GM18526 (cell line): ENCODE data around the gene BCL2.
A peak's percentile ranks its signal among the peaks of the same experiment; 100 is the strongest.

Source experiments
- POLR2A ChIP-seq: IDR thresholded peaks from 3 replicates; pipeline ENCODE4 v1.6.1; 2011; ENCODE audit not compliant: insufficient read length; ENCODE audit errors: extremely low read depth

BCL2 gene

GRCh38 chr18:63284827-63285733 lies 34.5 kb downstream of the BCL2 start:
- TF ChIP-seq POLR2A: peak; percentile 35

DNA sequence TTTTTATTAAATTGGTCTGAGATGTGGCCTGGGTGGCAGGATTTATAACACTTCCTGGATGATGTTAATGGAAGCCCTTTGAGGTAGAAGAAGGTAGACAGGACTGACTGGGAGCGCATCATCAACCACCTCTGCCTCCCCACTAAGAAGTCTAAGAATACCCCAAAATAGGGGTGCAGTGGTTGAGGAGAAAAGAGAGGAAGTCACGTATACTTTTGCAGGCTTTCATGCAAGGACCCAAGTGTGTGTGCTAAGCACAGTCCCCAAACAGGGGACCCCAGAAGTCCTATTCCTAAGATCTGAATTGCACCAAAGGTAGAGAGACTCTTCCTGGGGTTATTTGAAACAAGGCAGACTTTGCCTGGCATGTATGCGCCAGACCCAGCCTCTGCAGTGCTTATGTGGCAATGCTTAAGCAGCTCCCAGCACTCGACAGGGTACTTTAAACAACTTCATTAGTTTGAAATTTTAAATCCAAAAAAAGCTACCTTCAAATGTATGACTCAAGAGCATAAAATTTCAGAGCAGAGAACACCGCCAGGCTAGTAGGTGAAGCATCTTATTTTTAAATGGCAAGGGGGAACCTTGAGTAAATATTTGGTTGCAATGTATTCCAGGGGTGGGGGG lies 35.3 kb downstream of the BCL2 start:
- no peak for TF ChIP-seq POLR2A

- TF ChIP-seq POLR2A: no peak
Measured at GRCh38 chr18:63283305-63284094, 36.1 kb downstream of the BCL2 start.

- TF ChIP-seq POLR2A: no peak
Measured at GRCh38 chr18:63282793-63283192, 36.8 kb downstream of the BCL2 start.

- TF ChIP-seq POLR2A: no peak
Measured at GRCh38 chr18:63273222-63273927, 46.2 kb downstream of the BCL2 start.

GRCh38 chr18:63272638-63273037 lies 46.9 kb downstream of the BCL2 start:
- TF ChIP-seq POLR2A: no peak

GRCh38 chr18:63271881-63272299 lies 47.7 kb downstream of the BCL2 start:
- TF ChIP-seq POLR2A: no peak

DNA sequence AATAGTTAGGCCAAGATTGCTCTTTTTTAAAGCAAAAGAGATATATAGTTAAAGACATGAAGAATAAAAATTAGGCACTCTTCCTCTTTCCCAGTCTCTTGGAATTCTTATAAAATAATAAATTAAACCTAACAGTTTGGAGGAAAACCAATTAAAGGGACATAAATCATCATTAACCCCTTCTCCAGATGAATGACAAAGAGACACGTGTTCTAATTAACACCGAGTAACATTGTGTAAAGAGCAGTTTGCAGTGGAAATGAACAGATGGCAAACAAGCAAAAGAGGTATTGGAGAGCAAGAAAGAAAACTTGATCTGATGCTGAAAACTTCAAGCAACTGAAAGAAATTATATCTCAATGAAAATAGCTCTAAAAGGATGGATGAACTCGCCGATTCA lies 48.4 kb downstream of the BCL2 start:
- TF ChIP-seq POLR2A: no peak

DNA sequence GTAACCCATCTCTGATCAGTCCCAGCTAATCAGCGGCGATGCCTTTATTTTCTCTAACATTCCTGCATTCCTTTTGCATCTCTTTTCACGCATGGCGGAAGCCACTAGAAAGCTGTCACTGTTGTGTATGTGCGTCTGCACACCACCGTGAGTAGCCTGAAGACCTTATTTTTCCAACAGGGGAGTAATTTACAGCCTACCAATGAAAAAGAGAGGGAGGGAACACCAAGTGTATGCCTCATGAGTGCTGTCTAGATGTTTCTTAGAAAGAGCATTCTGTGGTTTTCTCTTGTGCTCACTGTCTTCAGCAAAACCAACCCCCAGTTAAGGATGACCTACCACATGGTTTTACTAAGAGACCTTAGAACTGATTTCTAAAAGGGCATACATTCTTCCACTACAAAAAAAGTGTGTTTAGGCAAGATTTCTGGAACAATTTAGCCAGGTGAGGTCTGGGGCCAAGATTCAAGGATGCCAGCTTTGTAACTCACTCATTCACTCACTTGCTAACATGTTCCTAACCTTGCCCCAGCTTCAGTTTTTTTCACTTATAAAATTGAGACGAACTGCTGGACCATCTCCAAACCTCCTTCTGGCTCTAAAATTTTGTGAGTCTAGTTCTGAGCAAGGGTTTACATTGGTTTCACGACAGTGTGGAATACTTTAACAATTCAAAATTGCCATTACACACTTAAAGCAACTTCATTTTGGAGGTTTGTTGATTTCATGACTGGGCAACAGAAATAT lies 51.4 kb downstream of the BCL2 start:
- TF ChIP-seq POLR2A: no peak

GRCh38 chr18:63266888-63267790 lies 52.4 kb downstream of the BCL2 start:
- no peak for TF ChIP-seq POLR2A

DNA sequence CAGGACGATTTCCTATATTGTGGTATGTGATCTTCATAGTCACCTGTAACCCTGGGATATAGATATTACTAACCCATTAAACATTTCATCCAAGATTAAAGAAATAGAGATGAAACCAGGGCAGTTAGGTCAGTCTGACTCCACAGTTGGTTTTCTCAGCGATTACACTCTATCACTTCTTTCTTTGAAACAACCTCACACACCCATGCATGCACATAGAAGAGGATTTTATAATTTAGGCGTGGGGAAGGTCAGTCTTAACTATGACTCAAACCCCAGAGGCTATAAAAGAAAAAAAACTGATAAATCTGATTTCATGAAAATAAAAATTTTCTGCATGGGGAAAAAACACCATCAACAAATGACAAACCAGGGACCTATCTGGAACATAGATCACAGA lies 54.2 kb downstream of the BCL2 start:
- no peak for TF ChIP-seq POLR2A

DNA sequence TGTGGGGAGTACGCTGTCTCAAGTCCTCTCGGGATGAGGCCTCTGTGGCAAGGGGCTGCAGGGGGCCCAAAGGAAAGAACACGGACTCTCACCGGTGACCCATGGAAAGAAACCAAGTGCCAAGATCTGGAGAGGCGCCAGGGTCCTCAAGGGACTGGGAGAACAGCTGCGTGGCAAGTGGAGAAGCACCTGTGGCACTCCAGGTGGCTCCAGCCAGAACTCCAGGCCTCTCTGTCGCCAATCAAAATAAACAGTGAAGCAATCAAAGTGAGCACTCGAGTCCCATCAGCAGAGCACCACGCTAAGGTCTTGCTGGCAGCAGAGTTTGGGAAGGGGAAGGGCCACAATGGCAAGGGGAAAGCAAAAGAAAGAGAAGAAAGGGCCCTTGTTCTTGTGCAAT lies 54.7 kb downstream of the BCL2 start:
- TF ChIP-seq POLR2A: no peak

DNA sequence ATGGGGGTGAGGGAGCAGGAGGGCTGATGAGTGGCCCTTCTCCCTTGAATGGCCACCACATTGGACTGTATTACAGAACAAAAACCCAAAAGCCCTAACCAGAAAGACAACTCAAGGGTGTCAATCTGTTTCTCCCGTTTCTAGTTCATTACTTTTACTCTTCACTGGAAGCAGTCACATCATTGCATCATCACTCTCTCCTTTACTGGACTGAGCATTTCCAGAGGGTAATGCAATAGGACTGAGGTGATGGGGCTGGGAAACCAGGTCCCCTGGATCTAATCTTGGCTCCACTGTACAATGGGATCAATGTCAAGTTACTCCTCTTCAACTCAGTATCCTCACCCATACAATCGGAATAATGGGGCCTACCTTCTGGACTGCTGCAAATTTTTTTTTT lies 56.1 kb downstream of the BCL2 start:
- TF ChIP-seq POLR2A: no peak
